HEK293 (cell line): Measurements from ENCODE around the gene DNAJB1.

Source experiments
- CTCF ChIA-PET: fragments of 350-600 bp; formaldehyde crosslinking; extraction: SDS; loops from one replicate; lab custom pipeline; 2021; ENCODE audit warnings: antibody characterized with exemption; lab: Yijun Ruan, JAX
- POLR2A ChIA-PET: fragments of 300-600 bp; formaldehyde crosslinking; extraction: SDS; loops from one replicate; lab custom pipeline; 2020; ENCODE audit warnings: antibody characterized with exemption, inconsistent platforms; lab: Yijun Ruan, JAX
- H3K27ac ChIP-seq: fragments of 200-500 bp; sonication (Bioruptor generic); 2 replicates; pipeline ENCODE4 v1.5.1; 2014; ENCODE audit warnings: low read depth, low read length, control low read depth, inconsistent platforms; ENCODE audit errors: extremely low read depth
- H3K36me3 ChIP-seq, 2 experiments: fragments of 200-500 bp in 1 of 2; sonication (Bioruptor generic) in 1 of 2; 1 replicate in 1 of 2; 2 replicates in 1 of 2; pipeline ENCODE4 v1.5.1; 2014 to 2017; ENCODE audit warnings: inconsistent platforms in 2 of 2, low read length in 2 of 2; ENCODE audit not compliant: control insufficient read depth in 2 of 2, insufficient read depth in 1 of 2
- H3K4me1 ChIP-seq: fragments of 200-500 bp; sonication (Bioruptor generic); 2 replicates; pipeline ENCODE4 v1.5.1; 2014; ENCODE audit warnings: mild to moderate bottlenecking, low read length, inconsistent platforms; ENCODE audit not compliant: control insufficient read depth, insufficient read depth
- H3K4me3 ChIP-seq: 2 replicates; pipeline ENCODE4 v1.5.1; 2011; ENCODE audit warnings: low read depth, mild to moderate bottlenecking, control low read depth, low read length, moderate library complexity
- H3K9me3 ChIP-seq: fragments of 200-500 bp; sonication (Bioruptor generic); 2 replicates; pipeline ENCODE4 v1.5.1; 2014; ENCODE audit warnings: low read depth, low read length, inconsistent platforms; ENCODE audit not compliant: control insufficient read depth, insufficient read depth
- EGR2 ChIP-seq: fragments of 450-650 bp; formaldehyde crosslinking; IDR thresholded peaks from 2 replicates; pipeline ENCODE4 v1.5.1; 2016; ENCODE audit warnings: low read depth, missing biosample characterization, missing genetic modification characterization
- GLI4 ChIP-seq: fragments of 450-650 bp; formaldehyde crosslinking; IDR thresholded peaks from 2 replicates; pipeline ENCODE4 v1.5.1; 2016; ENCODE audit warnings: missing biosample characterization, missing genetic modification characterization
- SETDB1 ChIP-seq: IDR thresholded peaks from one replicate; pipeline ENCODE4 v1.6.1; 2017; ENCODE audit warnings: mild to moderate bottlenecking, low read length, moderate library complexity, mixed read lengths; ENCODE audit not compliant: insufficient read length
- SP7 ChIP-seq: fragments of 450-650 bp; formaldehyde crosslinking; IDR thresholded peaks from 2 replicates; pipeline ENCODE4 v1.5.1; 2016; ENCODE audit warnings: missing biosample characterization, missing genetic modification characterization
- ZBTB20 ChIP-seq: fragments of 450-650 bp; formaldehyde crosslinking; IDR thresholded peaks from 2 replicates; pipeline ENCODE4 v1.5.1; 2016; ENCODE audit warnings: missing biosample characterization, missing genetic modification characterization
- ZBTB21 ChIP-seq: fragments of 450-650 bp; formaldehyde crosslinking; IDR thresholded peaks from 2 replicates; pipeline ENCODE4 v1.5.1; 2017; ENCODE audit warnings: missing biosample characterization, missing genetic modification characterization
- ZEB2 ChIP-seq: fragments of 450-650 bp; formaldehyde crosslinking; IDR thresholded peaks from 2 replicates; pipeline ENCODE4 v1.5.1; 2016; ENCODE audit warnings: missing biosample characterization, missing genetic modification characterization
- ZFHX2 ChIP-seq: fragments of 450-650 bp; formaldehyde crosslinking; conservative IDR thresholded peaks from 2 replicates; pipeline ENCODE4 v1.5.1; 2016; ENCODE audit warnings: missing biosample characterization, missing genetic modification characterization
- ZFP37 ChIP-seq: fragments of 450-650 bp; formaldehyde crosslinking; IDR thresholded peaks from 2 replicates; pipeline ENCODE4 v1.5.1; 2016; ENCODE audit warnings: missing biosample characterization, missing genetic modification characterization
- ZNF2 ChIP-seq: fragments of 450-650 bp; formaldehyde crosslinking; IDR thresholded peaks from 2 replicates; pipeline ENCODE4 v1.5.1; 2016; ENCODE audit warnings: missing biosample characterization, missing genetic modification characterization
- ZNF266 ChIP-seq: fragments of 450-650 bp; formaldehyde crosslinking; IDR thresholded peaks from 2 replicates; pipeline ENCODE4 v1.5.1; 2016; ENCODE audit warnings: missing biosample characterization, missing genetic modification characterization, low read depth
- ZNF311 ChIP-seq: fragments of 450-650 bp; formaldehyde crosslinking; IDR thresholded peaks from 2 replicates; pipeline ENCODE4 v1.5.1; 2017; ENCODE audit warnings: missing biosample characterization, missing genetic modification characterization, borderline replicate concordance
- ZNF335 ChIP-seq: fragments of 450-650 bp; formaldehyde crosslinking; conservative IDR thresholded peaks from 2 replicates; pipeline ENCODE4 v1.5.1; 2016; ENCODE audit warnings: missing biosample characterization, missing genetic modification characterization
- ZNF426 ChIP-seq: fragments of 450-650 bp; formaldehyde crosslinking; IDR thresholded peaks from 2 replicates; pipeline ENCODE4 v1.5.1; 2017; ENCODE audit warnings: missing biosample characterization, missing genetic modification characterization, mild to moderate bottlenecking, inconsistent platforms, moderate library complexity
- ZNF544 ChIP-seq: fragments of 450-650 bp; formaldehyde crosslinking; IDR thresholded peaks from 2 replicates; pipeline ENCODE4 v1.5.0; 2017; ENCODE audit warnings: missing biosample characterization, missing genetic modification characterization
- ZNF629 ChIP-seq: fragments of 450-650 bp; formaldehyde crosslinking; IDR thresholded peaks from 2 replicates; pipeline ENCODE4 v1.5.1; 2017; ENCODE audit warnings: missing biosample characterization, missing genetic modification characterization
- ZNF654 ChIP-seq: fragments of 450-650 bp; formaldehyde crosslinking; IDR thresholded peaks from 2 replicates; pipeline ENCODE4 v1.5.1; 2016; ENCODE audit warnings: low read depth, missing biosample characterization, missing genetic modification characterization
- ZSCAN23 ChIP-seq: fragments of 450-650 bp; formaldehyde crosslinking; IDR thresholded peaks from 2 replicates; pipeline ENCODE4 v1.5.1; 2016; ENCODE audit warnings: missing biosample characterization, missing genetic modification characterization
- TF ChIP-seq, protein P1 (sequence below): fragments of 450-650 bp; formaldehyde crosslinking; IDR thresholded peaks from 2 replicates; pipeline ENCODE4 v1.5.1; 2016; ENCODE audit warnings: missing biosample characterization, missing genetic modification characterization
- TF ChIP-seq, protein P2 (sequence below): fragments of 450-650 bp; formaldehyde crosslinking; conservative IDR thresholded peaks from 2 replicates; pipeline ENCODE4 v1.5.1; 2016; ENCODE audit warnings: low read depth, missing biosample characterization, missing genetic modification characterization
- TF ChIP-seq, protein P3 (sequence below): fragments of 450-650 bp; formaldehyde crosslinking; IDR thresholded peaks from 2 replicates; pipeline ENCODE4 v1.5.1; 2016; ENCODE audit warnings: missing biosample characterization, missing genetic modification characterization
- TF ChIP-seq, protein P4 (sequence below): fragments of 450-650 bp; formaldehyde crosslinking; IDR thresholded peaks from 2 replicates; pipeline ENCODE4 v1.5.1; 2016; ENCODE audit warnings: missing biosample characterization, missing genetic modification characterization
- TF ChIP-seq, protein P5 (sequence below): fragments of 450-650 bp; formaldehyde crosslinking; IDR thresholded peaks from 2 replicates; pipeline ENCODE4 v1.5.0; 2017; ENCODE audit warnings: missing biosample characterization, missing genetic modification characterization, borderline replicate concordance
- TF ChIP-seq, protein P6 (sequence below): IDR thresholded peaks from 2 replicates; pipeline ENCODE4 v1.6.1; 2011; ENCODE audit warnings: mild to moderate bottlenecking, low read depth, low read length, borderline replicate concordance

Gene DNAJB1

DNA sequence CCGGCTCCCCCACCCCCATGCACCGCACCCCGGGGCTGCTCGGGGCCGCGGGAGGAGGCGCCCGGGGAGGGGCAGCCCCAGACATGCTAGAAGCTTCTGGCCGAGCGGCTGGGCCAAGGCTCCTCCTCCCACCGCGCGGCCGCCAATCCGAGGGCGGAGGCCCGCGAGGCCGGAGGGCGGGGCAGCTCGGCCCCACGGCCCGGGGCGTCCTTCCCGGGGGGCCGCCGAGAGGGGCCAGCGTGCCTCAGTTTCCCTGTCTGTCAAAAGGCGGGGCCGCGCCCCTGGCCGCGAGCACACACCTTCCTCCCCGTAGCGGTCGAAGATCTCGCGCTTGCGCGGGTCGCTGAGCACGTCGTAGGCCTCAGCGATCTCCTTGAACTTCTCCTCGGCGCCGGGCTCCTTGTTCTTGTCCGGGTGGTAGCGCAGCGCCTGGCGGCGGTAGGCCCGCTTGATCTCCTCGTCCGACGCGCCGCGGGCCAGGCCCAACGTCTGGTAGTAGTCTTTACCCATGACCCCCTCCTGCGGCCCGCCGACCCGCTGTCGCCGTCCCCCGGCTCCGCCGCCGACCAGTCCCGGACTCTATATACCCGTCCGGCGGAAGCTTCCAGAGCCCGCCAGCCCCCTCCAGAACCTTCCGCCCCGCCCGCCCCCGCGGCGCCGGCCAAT is at the start of gene DNAJB1:
DNAJB1 (minus strand) TSS at position 558 of the 666 bp plus-strand sequence; CDS start at position 510, 48 bp downstream.
- H3K9me3 ChIP-seq, result no peaks in the 10 kb centered on the region
- peak within 1 kb of the TSS; percentile 97 for H3K4me3 ChIP-seq
- no peaks in the 10 kb centered on the region; the same call in 1 of the 2 replicates for H3K4me1 ChIP-seq
- POLR2A ChIA-PET, result interaction anchor here (0.5 to 2.6 kb wide), 33 partner anchors 8 to 383 kb away, joined by 3 to 48 read pairs (median 4); partner anchors contain the start of genes ASF1B, GIPC1, NDUFB7 and TECR
- CTCF ChIA-PET, result interaction anchor here (0.6 to 2.1 kb wide), 2 partner anchors 12 to 14 kb away, joined by 5 read pairs; no protein-coding TSS in a partner anchor
- H3K36me3 ChIP-seq, result peaks cover 3 to 39% of the 10 kb centered on the region in 2 experiments; a peak in 1 of 3 replicates
- peak within 1 kb of the TSS; percentile 96 for H3K27ac ChIP-seq
- TF ChIP-seq ZBTB20 (peak; percentile 8; the same call in 1 of the 2 replicates), ZFHX2 (tag by site-specific recombination) (peak; percentile 6; the same call in 1 of the 2 replicates), ZNF654 (tag by site-specific recombination) (no peak), ZNF335 (tag by site-specific recombination) (peak; percentile 75), ZNF426 (tag by site-specific recombination) (no peak), ZNF544 (no peak), EGR2 (tag by site-specific recombination) (no peak), GLI4 (0 out of 2 replicates have a peak, but pooled peaks have one; percentile 75), ZEB2 (tag by site-specific recombination) (peak; percentile 78), ZNF2 (tag by site-specific recombination) (peak; percentile 67), ZSCAN23 (tag by site-specific recombination) (peak; percentile 57; the same call in 1 of the 2 replicates), ZNF266 (tag by site-specific recombination) (no peak), ZNF629 (tag by site-specific recombination) (peak; percentile 15; the same call in 1 of the 2 replicates), ZBTB21 (tag by site-specific recombination) (no peak), ZFP37 (tag by site-specific recombination) (peak; percentile 80; the same call in 1 of the 2 replicates), SETDB1 (no peak), SP7 (tag by site-specific recombination) (peak; percentile 38), ZNF311 (tag by site-specific recombination) (no peak)
- TF ChIP-seq, protein P1, sequence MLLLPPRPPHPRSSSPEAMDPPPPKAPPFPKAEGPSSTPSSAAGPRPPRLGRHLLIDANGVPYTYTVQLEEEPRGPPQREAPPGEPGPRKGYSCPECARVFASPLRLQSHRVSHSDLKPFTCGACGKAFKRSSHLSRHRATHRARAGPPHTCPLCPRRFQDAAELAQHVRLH, result no peak; the same call in 1 of the 2 replicates
- TF ChIP-seq, protein P2, sequence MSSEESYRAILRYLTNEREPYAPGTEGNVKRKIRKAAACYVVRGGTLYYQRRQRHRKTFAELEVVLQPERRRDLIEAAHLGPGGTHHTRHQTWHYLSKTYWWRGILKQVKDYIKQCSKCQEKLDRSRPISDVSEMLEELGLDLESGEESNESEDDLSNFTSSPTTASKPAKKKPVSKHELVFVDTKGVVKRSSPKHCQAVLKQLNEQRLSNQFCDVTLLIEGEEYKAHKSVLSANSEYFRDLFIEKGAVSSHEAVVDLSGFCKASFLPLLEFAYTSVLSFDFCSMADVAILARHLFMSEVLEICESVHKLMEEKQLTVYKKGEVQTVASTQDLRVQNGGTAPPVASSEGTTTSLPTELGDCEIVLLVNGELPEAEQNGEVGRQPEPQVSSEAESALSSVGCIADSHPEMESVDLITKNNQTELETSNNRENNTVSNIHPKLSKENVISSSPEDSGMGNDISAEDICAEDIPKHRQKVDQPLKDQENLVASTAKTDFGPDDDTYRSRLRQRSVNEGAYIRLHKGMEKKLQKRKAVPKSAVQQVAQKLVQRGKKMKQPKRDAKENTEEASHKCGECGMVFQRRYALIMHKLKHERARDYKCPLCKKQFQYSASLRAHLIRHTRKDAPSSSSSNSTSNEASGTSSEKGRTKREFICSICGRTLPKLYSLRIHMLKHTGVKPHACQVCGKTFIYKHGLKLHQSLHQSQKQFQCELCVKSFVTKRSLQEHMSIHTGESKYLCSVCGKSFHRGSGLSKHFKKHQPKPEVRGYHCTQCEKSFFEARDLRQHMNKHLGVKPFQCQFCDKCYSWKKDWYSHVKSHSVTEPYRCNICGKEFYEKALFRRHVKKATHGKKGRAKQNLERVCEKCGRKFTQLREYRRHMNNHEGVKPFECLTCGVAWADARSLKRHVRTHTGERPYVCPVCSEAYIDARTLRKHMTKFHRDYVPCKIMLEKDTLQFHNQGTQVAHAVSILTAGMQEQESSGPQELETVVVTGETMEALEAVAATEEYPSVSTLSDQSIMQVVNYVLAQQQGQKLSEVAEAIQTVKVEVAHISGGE, result peak; percentile 75; the same call in 1 of the 2 replicates
- TF ChIP-seq, protein P3, sequence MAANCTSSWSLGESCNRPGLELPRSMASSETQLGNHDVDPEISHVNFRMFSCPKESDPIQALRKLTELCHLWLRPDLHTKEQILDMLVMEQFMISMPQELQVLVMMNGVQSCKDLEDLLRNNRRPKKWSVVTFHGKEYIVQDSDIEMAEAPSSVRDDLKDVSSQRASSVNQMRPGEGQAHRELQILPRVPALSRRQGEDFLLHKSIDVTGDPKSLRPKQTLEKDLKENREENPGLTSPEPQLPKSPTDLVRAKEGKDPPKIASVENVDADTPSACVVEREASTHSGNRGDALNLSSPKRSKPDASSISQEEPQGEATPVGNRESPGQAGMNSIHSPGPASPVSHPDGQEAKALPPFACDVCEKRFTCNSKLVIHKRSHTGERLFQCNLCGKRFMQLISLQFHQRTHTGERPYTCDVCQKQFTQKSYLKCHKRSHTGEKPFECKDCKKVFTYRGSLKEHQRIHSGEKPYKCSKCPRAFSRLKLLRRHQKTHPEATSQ (tag by site-specific recombination), result peak; percentile 69; the same call in 1 of the 2 replicates
- TF ChIP-seq, protein P4, sequence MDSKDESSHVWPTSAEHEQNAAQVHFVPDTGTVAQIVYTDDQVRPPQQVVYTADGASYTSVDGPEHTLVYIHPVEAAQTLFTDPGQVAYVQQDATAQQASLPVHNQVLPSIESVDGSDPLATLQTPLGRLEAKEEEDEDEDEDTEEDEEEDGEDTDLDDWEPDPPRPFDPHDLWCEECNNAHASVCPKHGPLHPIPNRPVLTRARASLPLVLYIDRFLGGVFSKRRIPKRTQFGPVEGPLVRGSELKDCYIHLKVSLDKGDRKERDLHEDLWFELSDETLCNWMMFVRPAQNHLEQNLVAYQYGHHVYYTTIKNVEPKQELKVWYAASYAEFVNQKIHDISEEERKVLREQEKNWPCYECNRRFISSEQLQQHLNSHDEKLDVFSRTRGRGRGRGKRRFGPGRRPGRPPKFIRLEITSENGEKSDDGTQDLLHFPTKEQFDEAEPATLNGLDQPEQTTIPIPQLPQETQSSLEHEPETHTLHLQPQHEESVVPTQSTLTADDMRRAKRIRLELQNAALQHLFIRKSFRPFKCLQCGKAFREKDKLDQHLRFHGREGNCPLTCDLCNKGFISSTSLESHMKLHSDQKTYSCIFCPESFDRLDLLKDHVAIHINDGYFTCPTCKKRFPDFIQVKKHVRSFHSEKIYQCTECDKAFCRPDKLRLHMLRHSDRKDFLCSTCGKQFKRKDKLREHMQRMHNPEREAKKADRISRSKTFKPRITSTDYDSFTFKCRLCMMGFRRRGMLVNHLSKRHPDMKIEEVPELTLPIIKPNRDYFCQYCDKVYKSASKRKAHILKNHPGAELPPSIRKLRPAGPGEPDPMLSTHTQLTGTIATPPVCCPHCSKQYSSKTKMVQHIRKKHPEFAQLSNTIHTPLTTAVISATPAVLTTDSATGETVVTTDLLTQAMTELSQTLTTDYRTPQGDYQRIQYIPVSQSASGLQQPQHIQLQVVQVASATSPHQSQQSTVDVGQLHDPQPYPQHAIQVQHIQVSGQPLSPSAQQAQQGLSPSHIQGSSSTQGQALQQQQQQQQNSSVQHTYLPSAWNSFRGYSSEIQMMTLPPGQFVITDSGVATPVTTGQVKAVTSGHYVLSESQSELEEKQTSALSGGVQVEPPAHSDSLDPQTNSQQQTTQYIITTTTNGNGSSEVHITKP (tag by site-specific recombination), result peak; percentile 35
- TF ChIP-seq, protein P5, sequence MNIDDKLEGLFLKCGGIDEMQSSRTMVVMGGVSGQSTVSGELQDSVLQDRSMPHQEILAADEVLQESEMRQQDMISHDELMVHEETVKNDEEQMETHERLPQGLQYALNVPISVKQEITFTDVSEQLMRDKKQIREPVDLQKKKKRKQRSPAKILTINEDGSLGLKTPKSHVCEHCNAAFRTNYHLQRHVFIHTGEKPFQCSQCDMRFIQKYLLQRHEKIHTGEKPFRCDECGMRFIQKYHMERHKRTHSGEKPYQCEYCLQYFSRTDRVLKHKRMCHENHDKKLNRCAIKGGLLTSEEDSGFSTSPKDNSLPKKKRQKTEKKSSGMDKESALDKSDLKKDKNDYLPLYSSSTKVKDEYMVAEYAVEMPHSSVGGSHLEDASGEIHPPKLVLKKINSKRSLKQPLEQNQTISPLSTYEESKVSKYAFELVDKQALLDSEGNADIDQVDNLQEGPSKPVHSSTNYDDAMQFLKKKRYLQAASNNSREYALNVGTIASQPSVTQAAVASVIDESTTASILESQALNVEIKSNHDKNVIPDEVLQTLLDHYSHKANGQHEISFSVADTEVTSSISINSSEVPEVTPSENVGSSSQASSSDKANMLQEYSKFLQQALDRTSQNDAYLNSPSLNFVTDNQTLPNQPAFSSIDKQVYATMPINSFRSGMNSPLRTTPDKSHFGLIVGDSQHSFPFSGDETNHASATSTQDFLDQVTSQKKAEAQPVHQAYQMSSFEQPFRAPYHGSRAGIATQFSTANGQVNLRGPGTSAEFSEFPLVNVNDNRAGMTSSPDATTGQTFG (tag by site-specific recombination), result no peak
- TF ChIP-seq, protein P6, sequence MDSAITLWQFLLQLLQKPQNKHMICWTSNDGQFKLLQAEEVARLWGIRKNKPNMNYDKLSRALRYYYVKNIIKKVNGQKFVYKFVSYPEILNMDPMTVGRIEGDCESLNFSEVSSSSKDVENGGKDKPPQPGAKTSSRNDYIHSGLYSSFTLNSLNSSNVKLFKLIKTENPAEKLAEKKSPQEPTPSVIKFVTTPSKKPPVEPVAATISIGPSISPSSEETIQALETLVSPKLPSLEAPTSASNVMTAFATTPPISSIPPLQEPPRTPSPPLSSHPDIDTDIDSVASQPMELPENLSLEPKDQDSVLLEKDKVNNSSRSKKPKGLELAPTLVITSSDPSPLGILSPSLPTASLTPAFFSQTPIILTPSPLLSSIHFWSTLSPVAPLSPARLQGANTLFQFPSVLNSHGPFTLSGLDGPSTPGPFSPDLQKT, result 0 out of 2 replicates have a peak, but pooled peaks have one; percentile 64
